ENCODE data around the gene ZBTB1.
A peak's percentile ranks its signal among the peaks of the same experiment; 100 is the strongest.
"Not testable (repeated sequence)": the region's sequence is repeated elsewhere in the genome, so short reads cannot be mapped to it uniquely, and the experiment has no call there.

Gene ZBTB1

DNA sequence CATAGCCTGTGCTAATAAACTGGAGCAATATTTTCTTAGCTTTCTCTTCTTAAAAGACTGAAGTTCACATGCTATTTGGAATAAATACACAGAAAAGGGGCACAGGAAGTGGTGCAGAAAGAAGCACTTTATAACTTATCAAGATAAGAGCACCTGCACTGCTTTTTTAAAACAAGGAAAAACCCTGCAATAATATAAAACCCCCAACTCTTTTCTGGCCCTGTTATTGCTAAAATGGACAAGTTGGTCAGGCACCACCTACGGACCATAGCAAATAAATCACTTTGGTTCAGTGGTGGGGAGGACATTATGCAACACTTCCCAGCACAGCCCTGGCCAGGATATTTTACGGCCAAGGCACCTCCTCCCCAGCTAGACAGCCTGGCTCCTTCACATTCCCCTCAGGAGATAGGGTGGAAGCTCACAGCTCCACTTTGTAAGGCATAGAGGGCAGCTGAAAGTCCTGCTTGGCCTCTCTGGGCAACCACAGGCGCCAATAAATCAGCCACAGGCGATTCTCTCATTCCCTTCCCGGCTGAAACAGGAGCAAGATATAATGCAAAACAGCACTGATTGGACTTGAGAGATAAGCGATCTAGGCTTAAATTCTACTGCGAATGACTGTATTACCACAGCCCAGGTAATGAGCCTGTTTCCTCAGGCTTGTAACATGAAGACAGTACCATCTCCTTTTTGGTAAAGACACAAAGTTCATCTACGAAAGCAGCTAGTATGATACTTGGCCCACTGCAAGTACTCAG lies 3.0 kb upstream of the ZBTB1 start:
- DNase-seq = no peak

DNA sequence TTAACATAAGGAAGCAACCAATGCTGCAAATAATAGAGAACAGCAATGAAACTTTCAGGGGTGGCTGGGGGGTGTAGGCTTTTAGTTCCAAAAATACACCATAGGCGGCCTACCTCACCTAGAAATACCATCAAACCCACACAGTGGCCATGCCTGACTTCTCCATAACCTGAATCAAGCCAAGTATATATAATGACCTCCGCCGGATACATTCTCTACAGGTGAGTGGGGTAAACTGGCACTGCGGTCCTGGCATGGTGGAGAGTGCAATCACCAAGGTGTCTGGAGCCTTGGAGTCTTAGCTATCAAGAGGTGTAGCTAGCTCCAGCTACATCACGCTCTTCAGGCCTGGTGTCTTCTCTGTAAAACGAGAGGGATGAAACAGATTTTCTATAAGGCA lies 2.1 kb upstream of the ZBTB1 start:
- DNase-seq = peak; percentile 14

DNA sequence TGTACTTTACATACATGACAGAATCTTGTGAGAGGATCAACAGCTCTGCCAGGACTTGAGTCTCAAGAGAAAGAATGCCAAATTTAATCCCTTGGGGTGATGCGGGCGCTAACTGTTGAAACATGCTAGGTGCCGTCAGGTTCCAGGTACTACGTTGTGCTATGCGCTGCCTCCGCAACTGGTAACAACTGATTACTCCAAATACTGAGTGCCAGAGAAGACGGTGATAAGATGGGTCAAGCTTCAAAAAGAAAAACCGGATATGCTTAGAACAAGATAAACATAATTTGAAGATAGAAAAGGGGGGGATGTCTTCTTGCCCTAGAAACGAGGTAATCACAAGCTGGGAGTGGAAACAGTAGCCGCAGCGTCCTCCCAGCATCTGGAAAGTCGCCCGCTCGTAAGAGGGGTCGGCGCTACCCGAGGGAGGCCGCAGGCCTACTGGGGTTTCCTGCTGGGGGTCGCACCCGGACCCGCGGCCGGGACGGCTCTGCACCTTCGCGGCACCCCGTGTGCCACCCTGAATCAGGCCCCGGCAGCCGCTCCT lies 1.6 kb upstream of the ZBTB1 start:
- DNase-seq = peak; percentile 16

DNA sequence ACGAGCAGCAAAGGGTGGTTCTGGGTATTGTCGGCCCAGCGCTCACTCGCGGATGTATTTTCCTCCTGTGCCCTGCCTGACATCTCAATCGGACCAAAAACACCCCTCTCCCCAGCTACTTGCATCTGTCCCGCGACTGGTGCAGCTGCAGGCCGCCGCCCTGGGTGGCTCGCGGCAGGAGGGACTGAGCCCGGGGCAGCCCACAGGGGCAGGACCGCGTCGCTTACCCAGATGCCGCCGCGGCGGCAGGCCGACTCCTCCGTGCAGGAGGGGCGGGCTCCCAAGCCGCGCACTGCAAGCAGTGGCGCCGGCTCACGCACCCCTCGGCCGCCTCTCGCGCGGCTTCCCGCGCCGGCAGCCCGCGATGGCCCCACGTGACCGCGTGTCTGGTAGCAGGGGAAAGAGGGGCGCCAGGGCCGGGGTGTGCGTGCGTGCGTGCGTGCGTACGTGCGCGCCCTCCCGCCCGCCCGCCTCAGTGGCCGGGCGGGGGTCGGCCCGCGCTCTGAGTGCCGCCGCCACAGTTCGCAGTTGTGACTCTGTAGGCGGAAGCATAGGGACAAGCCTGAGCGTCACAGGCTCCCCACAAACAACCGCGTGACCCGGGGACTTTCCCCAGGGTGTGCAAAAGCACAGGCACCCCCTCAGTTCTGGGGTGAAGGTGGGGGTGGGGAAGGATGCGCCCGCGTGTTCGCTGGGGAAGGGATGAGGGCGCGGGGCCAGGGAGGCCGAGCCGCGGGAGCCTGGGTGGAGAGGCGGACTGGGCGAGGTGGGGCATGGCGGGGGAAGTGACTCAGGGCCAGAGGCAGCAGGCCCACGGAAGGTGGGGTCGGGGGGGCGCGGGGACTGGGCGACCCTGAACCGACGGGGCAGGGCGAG lies 898 bp upstream of the ZBTB1 start, which contains the start of gene ZBTB25:
ZBTB25 (minus strand) TSS at position 405 of the 876 bp plus-strand sequence. CDS start 13,305 bp downstream, outside the sequence.
- DNase-seq = peak; percentile 95

DNA sequence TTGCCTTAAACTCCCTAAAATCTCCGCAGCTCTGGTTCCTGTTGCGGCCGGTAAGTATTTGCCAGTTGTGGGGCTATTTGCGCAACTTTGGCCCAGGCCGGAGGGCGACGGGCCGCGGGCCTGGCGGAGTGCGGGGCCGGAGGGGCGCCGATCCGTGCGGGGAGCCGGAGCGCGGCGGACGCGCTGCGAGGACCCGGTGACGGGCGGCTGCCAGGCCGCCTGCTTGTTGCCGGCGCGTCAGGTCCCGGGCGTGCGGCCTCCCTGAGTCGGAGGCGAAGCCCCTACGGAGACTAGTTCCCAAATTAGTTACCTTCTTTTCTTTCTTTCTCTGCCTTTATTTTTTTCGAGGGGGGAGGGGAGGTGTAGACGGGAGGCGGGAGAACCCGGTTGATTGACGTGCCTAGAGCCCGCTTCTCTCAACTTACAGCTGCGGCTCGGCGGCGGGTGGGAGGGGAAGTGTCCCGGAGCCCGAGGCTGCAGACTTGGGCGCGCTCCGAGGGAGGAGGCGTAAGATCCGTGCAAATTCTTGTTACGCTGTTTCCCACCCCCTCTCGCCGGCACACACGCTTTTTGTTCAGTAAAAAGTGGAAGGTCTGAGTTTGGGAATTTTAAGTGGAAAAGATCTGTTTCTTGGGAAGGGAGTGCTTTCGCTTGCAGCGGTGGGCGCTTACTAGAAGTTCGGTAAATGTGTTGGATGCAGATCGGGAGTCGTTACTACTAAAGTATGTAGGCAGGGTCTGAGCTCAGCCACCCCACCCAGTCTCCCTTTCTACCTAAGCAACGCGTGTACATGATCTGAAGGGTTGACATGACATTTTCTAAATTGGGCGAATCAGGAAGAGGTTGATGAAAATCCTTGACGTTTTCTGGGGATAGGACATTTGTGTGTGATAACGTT lies 576 bp downstream of the ZBTB1 start:
- peak; percentile 82 for DNase-seq

DNA sequence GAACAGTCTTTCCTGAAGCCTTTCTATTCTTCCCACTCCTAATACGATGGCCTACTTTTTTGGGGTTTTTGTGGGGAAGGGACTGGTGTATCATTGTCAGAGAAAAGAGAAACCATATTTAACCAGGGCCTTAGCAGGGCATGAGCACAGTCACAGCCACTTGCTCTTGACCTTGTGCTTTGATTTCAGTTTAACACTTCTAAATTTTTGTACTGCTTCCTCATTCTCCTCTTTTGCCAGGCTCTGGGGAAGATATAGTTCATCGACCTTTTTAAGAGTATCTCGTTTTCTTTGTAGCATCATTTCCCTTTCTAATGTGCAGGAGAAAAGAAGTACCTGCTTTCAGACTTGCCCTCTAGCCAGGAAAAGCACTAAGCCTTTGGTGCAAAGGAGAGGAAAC lies 2.2 kb downstream of the ZBTB1 start:
- no peak for DNase-seq

DNA sequence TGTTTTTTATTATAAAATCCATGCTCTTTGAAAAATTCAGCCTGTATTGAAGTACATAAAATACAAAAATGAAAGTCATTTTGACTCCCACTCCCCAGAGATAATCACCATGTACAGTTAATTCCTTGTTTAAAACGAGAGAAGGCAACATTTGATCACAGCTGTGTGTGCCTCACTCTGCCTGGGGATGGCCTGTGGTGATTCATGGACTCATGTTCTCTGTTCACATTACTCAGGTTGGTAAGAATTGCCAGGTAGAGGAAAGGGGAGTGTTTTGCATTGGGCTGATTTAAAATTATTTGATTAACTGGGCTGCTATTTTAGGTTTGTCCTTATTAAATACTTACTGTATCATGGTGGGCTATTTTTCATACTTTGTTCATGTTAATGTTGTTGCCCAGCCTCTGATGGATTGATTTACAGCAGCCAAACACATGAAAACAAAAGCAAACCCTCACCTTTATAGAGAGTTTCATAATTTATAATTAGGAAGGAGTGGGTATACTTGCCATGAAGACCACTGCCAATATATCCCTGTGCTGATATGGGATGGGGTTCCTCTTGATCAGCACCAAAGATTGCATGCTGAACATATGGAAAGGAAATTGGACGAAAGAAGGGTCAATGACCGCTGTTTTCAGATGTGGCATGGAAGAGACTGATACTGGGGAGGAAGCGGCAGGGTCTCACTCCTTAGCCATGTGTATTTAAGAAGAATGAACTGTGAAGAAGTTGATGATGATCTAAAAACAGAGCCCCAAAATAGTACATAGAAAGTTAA lies 3.0 kb downstream of the ZBTB1 start:
- no peak for DNase-seq

DNA sequence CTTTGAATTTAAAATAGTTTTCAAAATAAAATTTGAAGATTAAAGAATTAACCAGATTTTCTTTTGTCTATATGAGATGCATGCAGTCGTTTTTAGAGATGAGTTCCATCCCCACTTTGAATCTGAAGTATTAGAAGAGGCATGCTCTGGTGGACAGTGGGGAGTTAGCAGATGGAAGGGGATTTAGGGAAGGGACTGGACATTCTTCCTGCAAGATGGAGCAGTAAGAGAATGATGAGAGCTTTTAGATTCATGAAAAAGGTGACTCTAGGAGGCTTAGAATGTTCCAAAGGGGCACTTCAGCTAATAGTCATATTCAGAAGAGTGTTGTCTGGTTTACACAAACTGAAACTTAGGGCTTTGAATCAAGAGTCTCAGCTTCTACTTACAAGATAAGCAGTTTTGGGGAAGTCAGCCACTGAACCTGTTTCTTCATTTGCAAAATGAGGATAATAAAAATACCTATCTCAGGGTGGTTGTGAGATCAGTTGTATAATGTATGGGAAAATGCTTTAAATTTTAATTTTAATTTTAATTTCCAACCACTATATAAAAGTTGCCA lies 3.7 kb downstream of the ZBTB1 start:
- no peak for DNase-seq

DNA sequence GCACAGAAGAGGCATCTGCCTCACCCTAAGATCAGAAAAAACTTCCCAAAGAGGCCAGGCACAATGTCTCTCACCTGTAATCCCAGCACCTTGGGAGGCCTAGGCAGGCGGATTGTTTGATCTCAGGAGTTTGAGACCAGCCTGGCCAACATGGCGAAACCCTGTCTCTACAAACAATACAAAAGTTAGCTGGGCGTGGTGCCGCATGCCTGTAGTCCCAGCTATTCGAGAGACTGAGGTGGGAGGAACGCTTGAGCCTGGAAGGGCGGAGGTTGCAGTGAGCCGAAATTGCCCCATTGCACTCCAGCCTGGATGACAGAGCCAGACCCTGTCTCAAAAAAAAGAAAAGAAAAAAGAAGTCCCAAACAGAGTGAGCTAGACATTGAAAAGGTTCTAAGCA lies 4.5 kb downstream of the ZBTB1 start:
- DNase-seq = no peak

DNA sequence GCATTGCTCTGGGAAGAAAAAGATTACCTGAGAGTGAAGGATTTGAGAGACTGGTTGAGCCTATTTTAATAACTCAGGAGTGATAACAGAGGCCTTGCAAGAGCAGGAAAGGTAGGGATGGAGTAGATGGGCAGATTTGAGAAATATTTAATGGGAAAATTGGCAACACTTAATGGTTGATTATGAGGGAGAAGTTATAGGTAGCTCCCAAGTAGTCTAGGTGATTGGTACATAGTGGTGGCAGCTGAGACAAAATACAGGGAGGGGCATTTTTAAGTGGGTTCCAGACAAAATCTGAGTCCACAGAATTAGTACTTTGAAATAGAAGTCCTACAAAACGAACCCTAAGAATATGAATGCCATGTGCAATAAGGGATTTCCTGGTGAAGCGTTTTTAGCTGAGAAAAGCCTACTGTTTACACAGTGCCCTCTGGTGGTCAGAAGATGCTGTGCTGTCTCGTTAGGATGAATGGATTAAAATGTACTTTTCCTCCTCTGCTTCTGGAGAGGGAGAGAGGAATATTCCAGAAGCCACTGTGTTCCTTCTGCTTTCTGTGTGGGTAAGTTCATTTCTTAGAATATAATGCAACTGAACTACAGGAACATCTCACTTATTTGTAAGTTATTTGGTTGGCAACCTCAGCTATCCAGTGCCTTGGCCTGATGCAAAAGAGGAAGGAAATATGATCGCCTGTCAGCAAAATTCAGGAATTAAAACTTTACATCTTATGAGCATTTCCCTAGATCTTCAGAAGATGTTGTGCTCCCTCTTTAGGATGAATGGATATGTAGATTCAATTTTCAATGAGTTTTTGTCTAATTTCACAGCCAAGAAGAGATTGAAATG lies 6.5 kb downstream of the ZBTB1 start:
- peak; percentile 59 for DNase-seq

DNA sequence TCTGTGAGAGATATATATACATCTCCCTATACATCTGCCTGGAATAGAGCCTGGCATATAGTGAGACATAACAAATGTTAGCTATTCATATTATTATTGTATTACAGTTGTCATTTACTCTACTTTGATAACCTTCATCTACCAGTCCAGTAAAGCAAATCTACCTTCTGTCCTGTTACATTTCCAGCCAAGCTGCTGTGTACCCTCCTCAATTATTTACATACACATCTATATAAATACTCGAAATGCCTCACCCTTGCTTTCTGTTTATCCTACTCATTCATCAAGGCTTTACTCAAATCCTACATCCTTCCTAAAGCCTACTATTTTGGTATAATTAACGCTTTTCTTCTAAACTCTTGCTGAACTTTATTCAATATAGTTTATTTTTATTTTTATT lies 8.7 kb downstream of the ZBTB1 start:
- no peak for DNase-seq

DNA sequence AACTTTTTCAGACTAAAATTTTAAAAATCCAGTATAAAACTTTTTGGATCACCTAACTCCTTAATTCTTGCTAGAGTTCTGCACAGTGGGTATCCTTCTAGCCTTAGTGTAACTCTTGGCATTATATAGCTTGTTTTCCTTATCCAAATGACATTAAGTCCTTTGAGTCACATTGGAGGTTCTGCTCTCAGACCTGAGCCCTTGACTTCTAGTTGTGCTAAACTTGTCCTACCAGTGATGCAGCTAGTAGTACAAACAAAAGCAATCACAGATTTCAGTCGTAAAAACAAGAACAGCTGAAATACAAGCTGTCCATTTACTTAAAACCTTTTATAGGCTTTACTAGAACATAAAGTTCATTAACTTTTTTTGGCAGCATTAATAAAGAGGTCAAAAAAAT lies 10.5 kb downstream of the ZBTB1 start:
- no peak for DNase-seq

DNA sequence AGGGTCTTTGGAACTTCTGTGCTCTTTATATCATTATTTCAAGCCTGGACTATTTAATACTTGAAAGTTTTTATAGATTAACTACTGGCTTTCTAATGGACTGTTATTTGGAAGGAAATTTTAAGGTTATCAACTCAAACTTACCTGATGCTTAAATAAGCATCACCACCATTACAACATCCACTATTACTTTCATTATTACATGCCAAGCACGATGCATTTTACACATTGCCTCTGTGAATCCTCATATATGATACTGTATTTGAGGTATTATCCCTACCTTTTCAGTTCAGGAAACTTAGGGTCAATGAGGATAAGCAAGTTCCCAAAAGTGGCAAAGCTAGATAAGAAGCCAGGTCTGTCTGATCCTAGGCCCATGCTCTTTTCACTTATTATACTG lies 12.4 kb downstream of the ZBTB1 start:
- DNase-seq = no peak

DNA sequence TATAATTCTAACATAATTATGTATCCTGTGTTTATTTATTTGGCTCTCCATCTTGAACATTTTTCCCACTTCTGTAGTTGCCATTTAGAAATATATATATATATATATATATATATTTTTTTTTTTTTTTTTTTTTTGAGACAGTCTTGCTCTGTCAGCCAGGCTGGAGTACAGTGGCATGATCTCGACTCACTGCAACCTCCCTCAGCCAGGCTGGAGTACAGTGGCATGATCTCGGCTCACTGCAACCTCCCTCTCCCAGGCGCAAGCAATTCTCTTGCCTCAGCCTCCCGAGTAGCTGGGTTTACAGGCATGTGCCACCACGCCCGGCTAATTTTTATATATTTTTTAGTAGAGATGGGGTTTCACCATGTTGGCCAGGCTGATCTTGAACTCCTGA lies 13.1 kb downstream of the ZBTB1 start:
- DNase-seq = not testable (repeated sequence)

DNA sequence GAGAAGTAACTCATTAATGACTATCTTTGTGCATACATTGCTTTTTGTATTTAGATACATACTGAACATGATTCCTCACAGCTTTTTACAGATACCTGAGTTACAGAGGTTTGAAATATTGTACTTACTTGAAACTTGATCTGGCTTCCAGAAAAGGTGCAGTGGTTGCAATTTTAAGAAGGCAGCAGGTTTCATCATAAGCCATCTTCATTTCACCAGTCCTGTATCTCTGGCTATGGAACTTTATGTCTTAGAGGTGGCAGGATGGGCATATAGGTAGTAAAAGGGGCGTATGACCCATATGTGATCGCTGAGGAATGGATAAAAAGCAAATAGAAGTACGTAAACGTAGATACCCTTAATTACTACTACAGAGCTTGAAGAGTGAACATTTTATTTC lies 13.7 kb downstream of the ZBTB1 start:
- no peak for DNase-seq

DNA sequence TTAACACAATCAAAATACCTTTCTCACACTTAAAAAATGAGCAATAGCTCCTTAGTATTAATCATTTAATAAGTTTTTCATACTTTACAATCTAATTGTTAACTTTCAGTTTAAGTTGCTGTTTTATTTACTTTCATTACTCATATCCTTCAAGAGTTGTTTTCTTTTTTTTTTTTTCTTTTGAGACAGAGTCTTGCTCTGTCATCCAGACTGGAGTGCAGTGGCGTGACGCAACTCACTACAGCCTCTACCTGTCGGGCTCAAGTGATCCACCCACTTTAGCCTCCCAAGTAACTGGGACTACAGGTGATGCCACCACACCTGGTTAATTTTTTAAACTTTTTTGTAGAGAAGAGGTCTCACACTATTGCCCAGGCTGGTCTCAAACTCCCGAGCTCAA lies 16.1 kb downstream of the ZBTB1 start:
- DNase-seq = no peak

DNA sequence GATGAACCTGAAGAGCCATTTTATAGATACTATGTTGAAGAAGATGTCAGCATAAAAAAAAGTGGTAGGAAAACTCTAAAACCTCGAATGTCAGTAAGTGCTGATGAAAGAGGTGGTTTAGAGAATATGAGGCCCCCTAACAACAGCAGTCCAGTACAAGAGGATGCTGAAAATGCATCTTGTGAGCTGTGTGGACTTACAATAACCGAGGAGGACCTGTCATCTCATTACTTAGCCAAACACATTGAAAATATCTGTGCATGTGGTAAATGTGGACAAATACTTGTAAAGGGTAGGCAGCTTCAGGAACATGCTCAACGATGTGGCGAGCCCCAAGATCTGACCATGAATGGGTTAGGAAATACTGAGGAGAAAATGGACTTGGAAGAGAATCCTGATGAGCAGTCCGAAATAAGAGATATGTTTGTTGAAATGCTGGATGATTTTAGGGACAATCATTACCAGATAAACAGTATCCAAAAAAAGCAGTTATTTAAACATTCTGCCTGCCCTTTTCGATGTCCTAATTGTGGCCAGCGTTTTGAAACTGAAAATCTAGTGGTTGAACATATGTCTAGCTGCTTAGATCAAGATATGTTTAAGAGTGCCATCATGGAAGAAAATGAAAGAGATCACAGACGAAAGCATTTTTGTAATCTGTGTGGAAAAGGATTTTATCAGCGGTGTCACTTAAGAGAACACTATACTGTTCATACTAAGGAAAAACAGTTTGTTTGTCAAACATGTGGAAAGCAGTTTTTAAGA lies 18.2 kb downstream of the ZBTB1 start:
- no peak for DNase-seq

DNA sequence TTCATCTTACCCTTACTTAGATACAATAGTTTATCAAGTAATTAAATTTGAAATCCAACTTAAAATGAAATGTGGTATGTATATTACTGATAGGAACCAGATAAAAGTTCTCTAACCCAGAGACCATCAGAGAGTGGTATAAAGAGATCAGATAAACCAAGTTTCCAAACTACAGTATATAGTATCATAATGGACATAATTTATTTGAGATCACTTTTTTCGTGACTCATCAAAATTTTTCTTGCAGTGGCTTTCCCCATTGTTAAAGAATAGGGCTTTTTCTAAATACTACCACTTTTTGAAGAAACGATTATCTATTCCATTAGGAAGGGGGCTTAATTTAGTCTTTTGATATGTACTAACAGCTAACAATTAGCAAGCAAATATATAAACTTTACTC lies 20.8 kb downstream of the ZBTB1 start:
- no peak for DNase-seq

DNA sequence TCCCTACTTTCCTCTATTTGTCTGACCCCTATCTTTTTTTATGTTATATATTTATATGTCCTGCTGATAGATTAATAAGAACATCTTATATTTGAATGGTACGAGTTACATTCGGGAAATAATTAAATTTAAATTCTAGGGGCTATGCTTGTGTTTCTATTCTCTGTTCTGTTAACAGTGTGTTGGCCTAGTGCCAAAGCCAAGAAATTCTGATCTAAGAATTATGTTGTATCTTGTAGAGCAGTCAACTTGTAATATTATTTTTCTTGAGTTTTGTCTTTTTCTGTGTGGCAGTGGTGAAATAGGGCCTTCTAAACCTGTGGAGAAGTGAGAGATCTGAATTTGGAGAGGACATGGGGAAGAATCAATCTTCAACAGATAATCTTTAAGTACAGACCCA lies 27.0 kb downstream of the ZBTB1 start:
- DNase-seq = no peak
